Activated gamma-delta T cell treated with anti-CD3 and anti-CD28 coated beads, Interleukin-2, amount 50 U/mL, for 16 hours (primary cell): Measurements from ENCODE around the gene SNAP47.

ENCODE experiments used
- DNase-seq: peaks from one replicate; pipeline ENCODE4 v3.0.0-alpha.2; 2020; ENCODE audit warnings: low read depth

Gene SNAP47

GRCh38 chr1:227798078-227798802 lies 63.0 kb downstream of the SNAP47 start:
- no peak for DNase-seq

- DNase-seq = no peak
Observed at GRCh38 chr1:227799756-227800155, 64.5 kb downstream of the SNAP47 start.

- no peak for DNase-seq
Observed at GRCh38 chr1:227803933-227804332, 68.7 kb downstream of the SNAP47 start.

- DNase-seq = no peak
Observed at GRCh38 chr1:227805606-227806197, 70.5 kb downstream of the SNAP47 start.

GRCh38 chr1:227808566-227808965 lies 73.3 kb downstream of the SNAP47 start:
- no peak for DNase-seq

GRCh38 chr1:227809026-227809425 lies 73.8 kb downstream of the SNAP47 start:
- no peak for DNase-seq

- no peak for DNase-seq
Observed at GRCh38 chr1:227813962-227814361, 78.7 kb downstream of the SNAP47 start.

- no peak for DNase-seq
Observed at GRCh38 chr1:227815468-227816409, 80.5 kb downstream of the SNAP47 start, which contains the start of gene PRSS38. PRSS38 (plus strand) TSS chr1:227815675; CDS start chr1:227815717, 42 bp downstream.

- DNase-seq = no peak
Observed at GRCh38 chr1:227816750-227817446, 81.7 kb downstream of the SNAP47 start.

- DNase-seq = no peak
Observed at GRCh38 chr1:227823537-227823936, 88.3 kb downstream of the SNAP47 start.

- no peak for DNase-seq
Observed at GRCh38 chr1:227824204-227824603, 89.0 kb downstream of the SNAP47 start.

GRCh38 chr1:227828786-227829185 lies 93.6 kb downstream of the SNAP47 start:
- no peak for DNase-seq
